Body of pancreas (tissue), 4 donors: ENCODE data around the gene ANAPC2.

ENCODE experiments used
- POLR2A ChIP-seq, 3 donors: fragments of 450-650 bp; IDR thresholded peaks; one replicate each; pipeline ENCODE4 v1.6.1; 2016; ENCODE audit warnings: antibody characterized with exemption in 3 of 3, mild to moderate bottlenecking in 2 of 3
- TF ChIP-seq, protein P1 (sequence below), 7 experiments: fragments of 450-650 bp in 4 of 7; fragments of 200-600 bp in 3 of 7; sonication (generic) in 3 of 7; IDR thresholded peaks; one replicate each; pipeline ENCODE4 v1.5.1; 2016 to 2019; ENCODE audit warnings: antibody characterized with exemption in 7 of 7

DNA sequence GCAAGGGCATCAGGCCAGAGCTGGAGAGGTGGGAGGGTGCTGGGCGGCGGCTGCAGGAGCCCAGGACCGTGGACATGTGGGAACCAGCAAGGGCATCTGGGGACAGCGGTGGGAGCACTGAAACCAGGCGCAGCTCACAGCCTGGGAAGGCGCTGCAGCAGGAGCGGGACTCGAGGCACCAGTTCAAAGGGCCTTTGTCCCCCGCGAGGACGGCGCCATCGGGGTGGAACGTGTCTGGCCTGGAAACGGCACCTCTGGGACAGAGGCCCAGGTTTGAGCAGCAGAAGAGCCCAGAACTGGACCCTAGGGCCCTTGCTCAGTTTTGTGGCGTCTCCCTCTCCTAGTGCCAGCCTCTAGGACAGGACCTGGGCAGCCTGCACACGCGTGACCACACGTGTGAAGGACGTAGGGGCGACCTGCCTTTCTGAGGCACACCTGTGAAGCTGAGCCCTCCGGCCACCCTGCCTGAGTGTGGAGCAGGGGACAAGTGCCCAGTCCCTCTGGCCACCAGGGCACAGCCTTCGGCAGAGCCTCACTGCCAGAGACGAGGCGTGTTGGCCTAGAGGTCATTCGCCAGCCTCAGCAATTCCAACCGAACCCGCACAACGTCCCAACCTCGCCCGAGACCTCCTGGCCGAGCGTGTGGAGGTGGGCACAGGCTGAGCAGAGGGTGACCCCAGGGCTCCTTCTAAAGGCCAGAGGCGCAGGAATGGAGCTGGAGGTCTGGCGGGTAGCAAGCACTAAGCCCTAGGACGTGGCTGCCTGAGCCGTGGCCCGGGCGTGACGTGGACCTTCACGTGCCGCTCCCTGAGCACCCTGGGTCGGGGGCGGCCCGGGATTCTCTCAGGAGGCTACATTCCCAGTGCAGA lies 14.3 kb downstream of the ANAPC2 start:
- TF ChIP-seq, protein P1, sequence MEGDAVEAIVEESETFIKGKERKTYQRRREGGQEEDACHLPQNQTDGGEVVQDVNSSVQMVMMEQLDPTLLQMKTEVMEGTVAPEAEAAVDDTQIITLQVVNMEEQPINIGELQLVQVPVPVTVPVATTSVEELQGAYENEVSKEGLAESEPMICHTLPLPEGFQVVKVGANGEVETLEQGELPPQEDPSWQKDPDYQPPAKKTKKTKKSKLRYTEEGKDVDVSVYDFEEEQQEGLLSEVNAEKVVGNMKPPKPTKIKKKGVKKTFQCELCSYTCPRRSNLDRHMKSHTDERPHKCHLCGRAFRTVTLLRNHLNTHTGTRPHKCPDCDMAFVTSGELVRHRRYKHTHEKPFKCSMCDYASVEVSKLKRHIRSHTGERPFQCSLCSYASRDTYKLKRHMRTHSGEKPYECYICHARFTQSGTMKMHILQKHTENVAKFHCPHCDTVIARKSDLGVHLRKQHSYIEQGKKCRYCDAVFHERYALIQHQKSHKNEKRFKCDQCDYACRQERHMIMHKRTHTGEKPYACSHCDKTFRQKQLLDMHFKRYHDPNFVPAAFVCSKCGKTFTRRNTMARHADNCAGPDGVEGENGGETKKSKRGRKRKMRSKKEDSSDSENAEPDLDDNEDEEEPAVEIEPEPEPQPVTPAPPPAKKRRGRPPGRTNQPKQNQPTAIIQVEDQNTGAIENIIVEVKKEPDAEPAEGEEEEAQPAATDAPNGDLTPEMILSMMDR (IDR thresholded peaks at IDR 0.05) = no peak
- no peak for TF ChIP-seq POLR2A (IDR thresholded peaks at IDR 0.05)
